DND-41 (cell line): ENCODE results near the gene MSMP.

Experiments
- ATAC-seq: fragments of 200-7000 bp; cut with Tn5 transposase; 3 replicates; pipeline ENCODE4 v1.9.1; 2021; ENCODE audit warnings: low read depth; ENCODE audit not compliant: insufficient read depth
- DNase-seq: peaks from one replicate; pipeline ENCODE4 v3.0.0-alpha.2; 2020
- H2AFZ ChIP-seq: 2 replicates; pipeline ENCODE4 v1.6.0; 2012; ENCODE audit warnings: low read depth, low read length
- H3K27ac ChIP-seq: 2 replicates; pipeline ENCODE4 v1.5.1; 2012; ENCODE audit warnings: low read length, inconsistent platforms
- H3K27me3 ChIP-seq: fragments of 200-600 bp; sonication (generic); 2 replicates; pipeline ENCODE4 v1.6.0; 2012; ENCODE audit warnings: low read length, mild to moderate bottlenecking, inconsistent platforms; ENCODE audit not compliant: insufficient read depth, poor library complexity
- H3K36me3 ChIP-seq: 2 replicates; pipeline ENCODE4 v1.5.1; 2012; ENCODE audit warnings: low read length, inconsistent platforms; ENCODE audit not compliant: insufficient read depth
- H3K4me1 ChIP-seq: 2 replicates; pipeline ENCODE4 v1.5.1; 2012; ENCODE audit warnings: mild to moderate bottlenecking, low read length; ENCODE audit not compliant: insufficient read depth
- H3K4me2 ChIP-seq: 2 replicates; pipeline ENCODE4 v1.6.0; 2012; ENCODE audit warnings: mild to moderate bottlenecking, moderate library complexity, low read length, inconsistent platforms; ENCODE audit not compliant: insufficient read depth
- H3K4me3 ChIP-seq, 2 experiments: fragments of 200-600 bp in 1 of 2; shearing (Covaris generic) in 1 of 2; 2 replicates each; pipeline ENCODE4 v1.5.1; 2012 to 2016; ENCODE audit warnings: inconsistent platforms in 2 of 2, low read length in 2 of 2, mild to moderate bottlenecking in 2 of 2, low read depth in 1 of 2, moderate library complexity in 1 of 2
- H3K79me2 ChIP-seq: 2 replicates; pipeline ENCODE4 v1.6.0; 2012; ENCODE audit warnings: low read length, inconsistent platforms; ENCODE audit not compliant: insufficient read depth
- H3K9ac ChIP-seq: 2 replicates; pipeline ENCODE4 v1.6.0; 2012; ENCODE audit warnings: low read depth, mild to moderate bottlenecking, inconsistent platforms, low read length, moderate library complexity
- H3K9me3 ChIP-seq: 2 replicates; pipeline ENCODE4 v1.5.1; 2012; ENCODE audit warnings: low read length, moderate library complexity, mild to moderate bottlenecking, inconsistent platforms; ENCODE audit not compliant: insufficient read depth, severe bottlenecking
- H4K20me1 ChIP-seq: 2 replicates; pipeline ENCODE4 v1.6.0; 2012; ENCODE audit warnings: low read length; ENCODE audit not compliant: insufficient read depth
- EZH2 ChIP-seq: IDR thresholded peaks from 3 replicates; pipeline ENCODE4 v1.6.1; 2012; ENCODE audit warnings: borderline replicate concordance, low read depth, mild to moderate bottlenecking, moderate library complexity, low read length, inconsistent platforms; ENCODE audit not compliant: severe bottlenecking
- TF ChIP-seq, protein P1 (sequence below): IDR thresholded peaks from 2 replicates; pipeline ENCODE4 v1.5.1; 2012; ENCODE audit warnings: borderline replicate concordance, low read length, moderate library complexity, mild to moderate bottlenecking; ENCODE audit not compliant: poor library complexity, severe bottlenecking; ENCODE audit errors: extremely low read depth

The MSMP gene

DNA sequence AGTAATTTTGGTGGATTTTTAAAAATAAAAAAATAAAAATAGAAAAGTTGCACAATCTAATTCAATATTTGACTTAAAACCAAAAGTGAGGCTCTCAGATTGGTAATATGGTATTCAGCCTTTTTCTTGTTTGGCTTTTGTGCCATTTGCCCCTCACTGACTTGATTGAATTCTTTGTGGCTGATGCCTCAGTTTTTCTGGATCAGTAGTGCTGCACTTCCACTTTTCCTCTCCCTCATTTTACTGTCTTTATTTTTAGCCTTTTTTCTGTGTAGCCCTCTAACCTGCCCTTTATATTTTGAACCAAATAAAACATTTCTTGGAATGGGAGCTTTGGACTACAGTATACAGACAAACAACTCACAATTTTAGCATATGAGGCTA, 3.8 kb upstream of the MSMP start:
- peak overlapping the region; percentile 94 for H3K4me2 ChIP-seq
- no peak for TF ChIP-seq EZH2
- TF ChIP-seq, protein P1, sequence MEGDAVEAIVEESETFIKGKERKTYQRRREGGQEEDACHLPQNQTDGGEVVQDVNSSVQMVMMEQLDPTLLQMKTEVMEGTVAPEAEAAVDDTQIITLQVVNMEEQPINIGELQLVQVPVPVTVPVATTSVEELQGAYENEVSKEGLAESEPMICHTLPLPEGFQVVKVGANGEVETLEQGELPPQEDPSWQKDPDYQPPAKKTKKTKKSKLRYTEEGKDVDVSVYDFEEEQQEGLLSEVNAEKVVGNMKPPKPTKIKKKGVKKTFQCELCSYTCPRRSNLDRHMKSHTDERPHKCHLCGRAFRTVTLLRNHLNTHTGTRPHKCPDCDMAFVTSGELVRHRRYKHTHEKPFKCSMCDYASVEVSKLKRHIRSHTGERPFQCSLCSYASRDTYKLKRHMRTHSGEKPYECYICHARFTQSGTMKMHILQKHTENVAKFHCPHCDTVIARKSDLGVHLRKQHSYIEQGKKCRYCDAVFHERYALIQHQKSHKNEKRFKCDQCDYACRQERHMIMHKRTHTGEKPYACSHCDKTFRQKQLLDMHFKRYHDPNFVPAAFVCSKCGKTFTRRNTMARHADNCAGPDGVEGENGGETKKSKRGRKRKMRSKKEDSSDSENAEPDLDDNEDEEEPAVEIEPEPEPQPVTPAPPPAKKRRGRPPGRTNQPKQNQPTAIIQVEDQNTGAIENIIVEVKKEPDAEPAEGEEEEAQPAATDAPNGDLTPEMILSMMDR: no peak
- peaks cover 53% of the 10 kb centered on the region for H3K79me2 ChIP-seq
- no peak overlapping the region; the same call in 1 of the 2 replicates for H3K27ac ChIP-seq
- H4K20me1 ChIP-seq: peaks cover 4% of the 10 kb centered on the region; the same call in 1 of the 2 replicates
- no peaks in the 10 kb centered on the region for H3K9me3 ChIP-seq
- peaks cover 7% of the 10 kb centered on the region for H3K36me3 ChIP-seq
- no peak for ATAC-seq
- DNase-seq: no peak
- no peak overlapping the region for H2AFZ ChIP-seq
- H3K4me3 ChIP-seq: peak overlapping the region; percentile 69 to 76; a peak in 2 of 4 replicates
- peaks cover 34% of the 10 kb centered on the region for H3K4me1 ChIP-seq
- H3K27me3 ChIP-seq: no peaks in the 10 kb centered on the region
- peak overlapping the region; percentile 83 for H3K9ac ChIP-seq

DNA sequence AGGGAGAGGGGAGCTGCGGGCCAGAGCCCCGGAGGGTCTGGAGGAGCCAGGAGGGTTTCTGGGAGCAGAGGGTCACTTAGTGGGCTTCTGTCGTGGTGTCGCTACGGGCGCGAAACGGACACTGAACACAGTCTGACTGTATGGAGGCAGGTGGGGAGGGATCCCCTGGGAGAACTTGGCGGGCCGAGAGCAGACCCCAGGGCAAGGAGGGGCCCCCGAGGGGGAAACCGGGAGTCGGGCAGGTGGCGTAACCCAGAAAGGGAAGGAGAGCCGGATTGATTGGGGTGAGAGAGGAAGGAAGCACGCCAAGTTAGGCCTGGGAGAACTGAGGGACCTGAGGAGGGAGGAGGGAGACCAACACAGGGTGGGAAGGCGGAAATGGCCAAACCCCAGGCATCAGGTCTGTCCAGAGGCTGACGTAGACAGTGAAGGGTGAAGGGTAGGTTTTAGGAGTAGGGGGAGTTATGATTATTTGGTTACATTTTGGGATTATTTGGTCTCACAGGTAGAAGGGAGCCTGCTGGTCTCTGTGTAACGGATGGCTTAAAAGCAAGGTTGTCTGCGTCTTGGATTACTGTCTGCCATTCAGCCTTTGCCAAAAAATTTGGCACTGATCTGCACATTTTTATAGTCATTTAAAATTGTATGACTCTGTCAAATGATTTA, 3.3 kb upstream of the MSMP start:
- DNase-seq (peak; percentile 34), ATAC-seq (peak; percentile 44; the same call in 2 of the 3 replicates)
- Histone ChIP-seq H2AFZ (peak overlapping the region; percentile 91), H3K27ac (peak overlapping the region; percentile 76), H3K27me3 (no peaks in the 10 kb centered on the region), H3K4me1 (peaks cover 34% of the 10 kb centered on the region), H3K36me3 (peaks cover 12% of the 10 kb centered on the region), H3K79me2 (peaks cover 51% of the 10 kb centered on the region), H3K4me3 (peak overlapping the region; percentile 69 to 76), H3K9ac (peak overlapping the region; percentile 83), H3K4me2 (peak overlapping the region; percentile 94), H4K20me1 (peaks cover 4% of the 10 kb centered on the region; the same call in 1 of the 2 replicates), H3K9me3 (no peaks in the 10 kb centered on the region)
- TF ChIP-seq, protein P1: no peak
- TF ChIP-seq EZH2: no peak

DNA sequence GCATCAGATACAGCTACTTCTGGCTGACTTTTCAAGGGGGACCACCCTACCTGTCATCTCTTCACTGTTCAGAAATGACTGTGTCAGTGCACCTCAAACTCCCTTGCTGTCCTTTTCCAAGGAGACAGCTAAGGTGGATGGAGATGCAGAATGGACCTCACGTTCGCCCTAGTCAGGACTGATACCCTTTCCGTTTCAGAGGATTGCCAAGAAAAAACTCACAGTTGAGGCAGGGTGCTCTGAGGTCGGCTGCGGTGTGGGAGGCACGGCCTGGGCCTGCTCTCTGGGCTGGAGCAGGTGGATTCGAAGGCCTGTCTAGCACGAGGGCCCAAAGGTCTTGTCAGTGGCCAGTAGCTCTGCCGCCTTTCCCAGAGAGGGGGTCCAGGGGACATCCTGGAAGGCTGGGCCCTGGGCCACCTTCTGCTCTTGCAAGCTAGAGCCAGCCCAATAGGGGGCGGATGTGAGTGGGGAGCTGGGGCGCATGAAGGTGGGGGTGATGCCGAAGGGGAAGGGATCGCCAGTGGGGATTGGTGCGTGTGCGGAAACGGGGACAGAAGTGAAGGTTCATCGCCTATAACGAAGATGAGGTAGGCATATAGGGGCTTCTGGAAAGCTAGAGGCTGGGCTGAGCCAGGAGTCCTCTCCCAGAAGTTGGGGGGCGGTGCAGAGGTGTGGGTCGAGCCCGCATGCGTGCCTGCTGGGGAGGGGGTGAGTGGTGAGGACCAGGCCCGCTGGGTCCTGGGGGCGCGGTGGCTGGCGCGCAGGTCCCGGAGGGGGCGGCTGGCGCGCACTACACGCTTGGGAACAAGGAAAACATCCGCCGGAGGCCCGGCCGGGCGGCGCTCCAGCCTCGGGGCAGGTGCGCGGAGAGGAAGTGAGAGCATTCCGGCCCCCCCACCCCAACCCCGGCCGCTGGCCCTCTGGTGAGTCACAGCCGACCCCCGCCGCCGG, 2.5 kb upstream of the MSMP start:
- H3K4me2 ChIP-seq: peak overlapping the region; percentile 94
- peak overlapping the region; percentile 69 to 76 for H3K4me3 ChIP-seq
- peak overlapping the region; percentile 76 for H3K27ac ChIP-seq
- H2AFZ ChIP-seq: peak overlapping the region; percentile 91
- H3K27me3 ChIP-seq: no peaks in the 10 kb centered on the region
- peak overlapping the region; percentile 83 for H3K9ac ChIP-seq
- peaks cover 34% of the 10 kb centered on the region for H3K4me1 ChIP-seq
- peak; percentile 79 for DNase-seq
- H3K9me3 ChIP-seq: no peaks in the 10 kb centered on the region
- H3K79me2 ChIP-seq: peaks cover 46% of the 10 kb centered on the region
- TF ChIP-seq EZH2: no peak
- TF ChIP-seq, protein P1: peak; percentile 83
- peak; percentile 84 for ATAC-seq
- H4K20me1 ChIP-seq: peaks cover 4% of the 10 kb centered on the region; the same call in 1 of the 2 replicates
- H3K36me3 ChIP-seq: peaks cover 15% of the 10 kb centered on the region
